Skeletal muscle tissue (tissue), 4 donors: ENCODE data around the gene TBX15. TPM values are rescaled to one million over a fixed set of nuclear protein-coding genes. Genes with fewer than 3 reads are reported as not detected.
A peak's percentile ranks its signal among the peaks of the same experiment; 100 is the strongest.

ENCODE experiments used
- H3K27ac ChIP-seq: one replicate; pipeline ENCODE4 v1.7.0; 2013; ENCODE audit warnings: mild to moderate bottlenecking, low read depth, low read length, inconsistent platforms
- H3K27me3 ChIP-seq, 3 donors: one replicate each; pipeline ENCODE4 v1.7.0; 2013; ENCODE audit warnings: low read length in 3 of 3; ENCODE audit not compliant: control insufficient read depth in 3 of 3, insufficient read depth in 3 of 3
- H3K36me3 ChIP-seq, 3 donors: one replicate each; pipeline ENCODE4 v1.7.0; 2013; ENCODE audit warnings: low read length in 3 of 3; ENCODE audit not compliant: control insufficient read depth in 3 of 3, insufficient read depth in 3 of 3
- H3K4me1 ChIP-seq, 3 donors: one replicate each; pipeline ENCODE4 v1.7.0; 2013; ENCODE audit warnings: low read length in 3 of 3, mild to moderate bottlenecking in 3 of 3; ENCODE audit not compliant: control insufficient read depth in 3 of 3, insufficient read depth in 3 of 3
- H3K4me3 ChIP-seq, 3 donors: one replicate each; pipeline ENCODE4 v1.7.0; 2013; ENCODE audit warnings: low read length in 3 of 3
- H3K9ac ChIP-seq, 3 donors: one replicate each; pipeline ENCODE4 v1.7.0; 2013; ENCODE audit warnings: low read length in 3 of 3, mild to moderate bottlenecking in 3 of 3, moderate library complexity in 2 of 3, low read depth in 1 of 3
- H3K9me3 ChIP-seq, 3 donors: one replicate each; pipeline ENCODE4 v1.7.0; 2013; ENCODE audit warnings: low read length in 3 of 3; ENCODE audit not compliant: control insufficient read depth in 3 of 3
- total RNA-seq: library from RNA; depleted of rRNA; stranded (reverse); fragments of >200 nt; gene quantifications from one replicate; pipeline ENCODE4 v1.2.3, GENCODE V29; 2014
- donor health status: Osteomylitis.

The TBX15 gene
- total RNA-seq, 1 donor from 2014 or later: 49.6 TPM

- Histone ChIP-seq H3K27me3 (no peaks in the 10 kb centered on the region), H3K9ac (no peak overlapping the region), H3K9me3 (no peaks in the 10 kb centered on the region), H3K27ac (no peak overlapping the region), H3K4me1 (peaks cover 70 to 79% (median 73%) of the 10 kb centered on the region in 3 donors), H3K4me3 (no peak overlapping the region), H3K36me3 (no peaks in the 10 kb centered on the region)
Observed at GRCh38 chr1:118948846-118949245, 39.3 kb downstream of the TBX15 start.

DNA sequence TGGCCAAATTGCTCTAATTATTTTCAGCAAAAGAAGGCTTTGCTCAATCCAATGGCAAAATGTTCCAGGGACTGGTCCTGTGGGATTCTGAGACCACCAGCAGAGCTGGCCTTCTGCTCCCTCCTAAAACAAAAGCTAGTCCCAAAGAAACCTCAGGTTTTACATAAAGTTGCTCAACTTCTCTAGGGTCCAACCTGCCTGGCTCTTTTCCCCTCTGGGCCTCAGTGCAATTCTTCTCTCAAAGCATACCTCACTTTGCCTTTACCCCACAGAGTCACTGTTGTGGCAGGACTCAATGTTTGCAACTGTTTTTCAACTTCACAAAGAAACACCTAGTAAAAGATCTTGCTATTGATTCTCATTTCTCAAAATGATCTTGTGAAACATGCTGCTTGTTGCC, 39.8 kb downstream of the TBX15 start:
- Histone ChIP-seq H3K9me3 (no peaks in the 10 kb centered on the region), H3K4me1 (peaks cover 72 to 82% (median 73%) of the 10 kb centered on the region in 3 donors), H3K4me3 (no peak overlapping the region), H3K27me3 (no peaks in the 10 kb centered on the region), H3K9ac (no peak overlapping the region), H3K36me3 (no peaks in the 10 kb centered on the region), H3K27ac (no peak overlapping the region)

GRCh38 chr1:118947790-118948189, 40.4 kb downstream of the TBX15 start:
- Histone ChIP-seq H3K36me3 (no peaks in the 10 kb centered on the region), H3K9ac (no peak overlapping the region), H3K27me3 (no peaks in the 10 kb centered on the region), H3K27ac (no peak overlapping the region), H3K4me3 (no peak overlapping the region), H3K9me3 (no peaks in the 10 kb centered on the region), H3K4me1 (peaks cover 74 to 83% (median 76%) of the 10 kb centered on the region in 3 donors)

- H3K27me3 ChIP-seq: no peaks in the 10 kb centered on the region
- H3K4me1 ChIP-seq: peaks cover 73 to 82% (median 78%) of the 10 kb centered on the region in 3 donors
- H3K36me3 ChIP-seq: no peaks in the 10 kb centered on the region
- peak overlapping the region in 1 of 3 donors; percentile 30 for H3K9ac ChIP-seq
- H3K27ac ChIP-seq: peak overlapping the region; percentile 3
- no peak overlapping the region for H3K4me3 ChIP-seq
- no peaks in the 10 kb centered on the region for H3K9me3 ChIP-seq
Observed at GRCh38 chr1:118947003-118947765, 41.0 kb downstream of the TBX15 start.

- H3K27me3 ChIP-seq: no peaks in the 10 kb centered on the region
- H3K36me3 ChIP-seq: no peaks in the 10 kb centered on the region
- no peaks in the 10 kb centered on the region for H3K9me3 ChIP-seq
- peak overlapping the region; percentile 73 for H3K27ac ChIP-seq
- H3K9ac ChIP-seq: no peak overlapping the region
- H3K4me1 ChIP-seq: peaks cover 61 to 76% (median 66%) of the 10 kb centered on the region in 3 donors
- no peak overlapping the region for H3K4me3 ChIP-seq
Observed at GRCh38 chr1:118945489-118945888, 42.7 kb downstream of the TBX15 start.

GRCh38 chr1:118944546-118944945, 43.6 kb downstream of the TBX15 start:
- Histone ChIP-seq H3K4me1 (peaks cover 54 to 69% (median 59%) of the 10 kb centered on the region in 3 donors), H3K36me3 (no peaks in the 10 kb centered on the region), H3K27me3 (no peaks in the 10 kb centered on the region), H3K9ac (no peak overlapping the region), H3K9me3 (no peaks in the 10 kb centered on the region), H3K27ac (peak overlapping the region; percentile 73), H3K4me3 (peak overlapping the region in 1 of 3 donors; percentile 29)

DNA sequence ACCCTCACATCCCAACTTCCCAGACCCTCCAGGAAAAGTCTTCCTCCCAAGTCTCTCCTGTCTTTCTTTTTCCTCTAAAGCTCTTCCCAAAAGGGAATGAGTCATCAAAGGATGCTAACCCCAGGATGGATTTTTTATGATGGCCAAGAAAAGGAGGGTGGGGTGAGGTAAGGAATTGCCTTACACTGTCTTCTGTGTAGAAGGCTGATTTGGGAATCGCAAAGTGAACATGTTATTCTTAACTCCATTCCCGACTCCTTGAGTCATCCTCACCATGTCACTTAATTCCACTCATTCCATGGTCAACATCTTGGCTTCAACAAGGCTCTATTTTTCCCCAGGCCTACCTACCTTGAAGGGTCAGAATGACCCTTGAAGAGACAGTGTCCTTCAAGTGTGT, 44.0 kb downstream of the TBX15 start:
- peak overlapping the region in 1 of 3 donors; percentile 29 for H3K4me3 ChIP-seq
- H3K27me3 ChIP-seq: no peaks in the 10 kb centered on the region
- H3K4me1 ChIP-seq: peaks cover 50 to 65% (median 57%) of the 10 kb centered on the region in 3 donors
- H3K9ac ChIP-seq: no peak overlapping the region
- H3K27ac ChIP-seq: peak overlapping the region; percentile 73
- H3K36me3 ChIP-seq: no peaks in the 10 kb centered on the region
- no peaks in the 10 kb centered on the region for H3K9me3 ChIP-seq

DNA sequence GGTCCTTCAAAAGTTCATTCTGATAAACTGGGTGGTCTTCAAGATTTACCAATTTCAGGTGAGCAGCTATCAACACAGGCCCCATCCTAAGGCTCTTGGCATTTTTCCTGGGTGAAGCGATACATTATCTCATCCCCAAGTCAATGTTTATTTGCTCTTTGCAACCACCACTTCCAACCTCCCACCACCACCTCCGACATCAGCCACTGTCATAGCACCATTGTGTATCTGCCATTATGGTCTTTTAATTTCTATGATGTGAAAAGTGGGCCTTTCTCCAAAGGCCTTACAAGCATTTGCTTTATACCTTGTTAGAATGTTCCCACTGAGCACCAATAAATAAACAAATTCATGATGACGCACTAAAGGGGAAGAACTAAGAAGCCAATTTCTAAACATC, 47.2 kb downstream of the TBX15 start:
- Histone ChIP-seq H3K9me3 (no peaks in the 10 kb centered on the region), H3K27me3 (no peaks in the 10 kb centered on the region), H3K4me3 (no peak overlapping the region), H3K27ac (no peak overlapping the region), H3K9ac (no peak overlapping the region), H3K4me1 (peaks cover 35 to 66% (median 50%) of the 10 kb centered on the region in 3 donors), H3K36me3 (no peaks in the 10 kb centered on the region)

- H3K9me3 ChIP-seq: no peaks in the 10 kb centered on the region
- H3K4me3 ChIP-seq: no peak overlapping the region
- H3K4me1 ChIP-seq: peaks cover 20 to 42% (median 40%) of the 10 kb centered on the region in 3 donors
- H3K9ac ChIP-seq: no peak overlapping the region
- no peaks in the 10 kb centered on the region for H3K27me3 ChIP-seq
- no peaks in the 10 kb centered on the region for H3K36me3 ChIP-seq
- no peak overlapping the region for H3K27ac ChIP-seq
Observed at GRCh38 chr1:118937413-118938072, 50.6 kb downstream of the TBX15 start.

- no peak overlapping the region for H3K9ac ChIP-seq
- peaks cover 2 to 7% (median 3%) of the 10 kb centered on the region in 3 donors for H3K36me3 ChIP-seq
- H3K9me3 ChIP-seq: no peaks in the 10 kb centered on the region
- H3K27me3 ChIP-seq: no peaks in the 10 kb centered on the region
- peaks cover 13 to 40% (median 29%) of the 10 kb centered on the region in 3 donors for H3K4me1 ChIP-seq
- H3K4me3 ChIP-seq: no peak overlapping the region
- no peak overlapping the region for H3K27ac ChIP-seq
Observed at GRCh38 chr1:118934706-118935105, 53.4 kb downstream of the TBX15 start.
